Tongue (tissue), 2 donors: ENCODE measurements around the gene PLBD2. TPM values are rescaled to one million over a fixed set of nuclear protein-coding genes. Genes with fewer than 3 reads are reported as not detected.
A peak's percentile ranks its signal among the peaks of the same experiment; 100 is the strongest.

Experiments used
- DNase-seq: peaks from one replicate; pipeline ENCODE4 v3.0.0-alpha.2; 2015
- total RNA-seq: library from RNA; depleted of rRNA; stranded (reverse); fragments of >200 nt; gene quantifications from one replicate; pipeline ENCODE4 v1.2.3, GENCODE V29; 2014

PLBD2 gene
- total RNA-seq, 1 donor from 2014 or later = 17.4 TPM

GRCh38 chr12:113393749-113394148 is 35.4 kb downstream of the PLBD2 start:
- no peak for DNase-seq

GRCh38 chr12:113395119-113395518 is 36.7 kb downstream of the PLBD2 start:
- DNase-seq = no peak

- no peak for DNase-seq
Observed at GRCh38 chr12:113396200-113396599, 37.8 kb downstream of the PLBD2 start.

- DNase-seq = no peak
Observed at GRCh38 chr12:113396828-113397496, 38.6 kb downstream of the PLBD2 start.

- no peak for DNase-seq
Observed at GRCh38 chr12:113397497-113398197, 39.3 kb downstream of the PLBD2 start.

GRCh38 chr12:113398346-113399290 is 40.2 kb downstream of the PLBD2 start:
- no peak for DNase-seq

GRCh38 chr12:113399490-113399889 is 41.1 kb downstream of the PLBD2 start:
- DNase-seq = no peak

- no peak for DNase-seq
Observed at GRCh38 chr12:113400362-113400761, 42.0 kb downstream of the PLBD2 start.

- no peak for DNase-seq
Observed at GRCh38 chr12:113401066-113402000, 42.9 kb downstream of the PLBD2 start.

- no peak for DNase-seq
Observed at GRCh38 chr12:113402586-113403260, 44.3 kb downstream of the PLBD2 start.

GRCh38 chr12:113403435-113404415 is 45.3 kb downstream of the PLBD2 start, which contains the start of gene SDS:
Gene SDS (minus strand): TSS chr12:113403887. CDS start chr12:113399708, 4,179 bp downstream.
- DNase-seq = peak; percentile 73

- DNase-seq = no peak
Observed at GRCh38 chr12:113405694-113406093, 47.3 kb downstream of the PLBD2 start.

- DNase-seq = no peak
Observed at GRCh38 chr12:113407931-113408600, 49.7 kb downstream of the PLBD2 start.

- DNase-seq = no peak
Observed at GRCh38 chr12:113408756-113409298, 50.4 kb downstream of the PLBD2 start.

GRCh38 chr12:113409462-113410124 is 51.2 kb downstream of the PLBD2 start:
- no peak for DNase-seq

GRCh38 chr12:113413488-113413939 is 55.1 kb downstream of the PLBD2 start:
- no peak for DNase-seq

GRCh38 chr12:113414519-113415038 is 56.2 kb downstream of the PLBD2 start:
- DNase-seq = no peak
